GM12873 (cell line): ENCODE measurements around the gene AIF1.
A peak's percentile ranks its signal among the peaks of the same experiment; 100 is the strongest.

Source experiments
- CTCF ChIP-seq: IDR thresholded peaks from 2 replicates; pipeline ENCODE4 v1.5.1; 2012; ENCODE audit warnings: low read depth, mild to moderate bottlenecking, moderate library complexity, low read length, control low read depth; ENCODE audit not compliant: insufficient read depth; ENCODE audit errors: missing control alignments

AIF1 gene

GRCh38 chr6:31574106-31575061 lies 40.6 kb upstream of the AIF1 start:
- TF ChIP-seq CTCF = peak; percentile 30

- TF ChIP-seq CTCF = no peak
Measured at GRCh38 chr6:31575335-31575901, 39.6 kb upstream of the AIF1 start, which contains the start of gene TNF. Gene TNF (plus strand): TSS chr6:31575565. CDS start chr6:31575742, 177 bp downstream.

GRCh38 chr6:31575952-31576685 lies 38.9 kb upstream of the AIF1 start:
- TF ChIP-seq CTCF = no peak

- no peak for TF ChIP-seq CTCF
Measured at GRCh38 chr6:31576897-31577578, 38.0 kb upstream of the AIF1 start.

- TF ChIP-seq CTCF = no peak
Measured at GRCh38 chr6:31577579-31577966, 37.5 kb upstream of the AIF1 start.

GRCh38 chr6:31578184-31579118 lies 36.6 kb upstream of the AIF1 start:
- no peak for TF ChIP-seq CTCF
